Endothelial cell of umbilical vein (primary cell): ENCODE results near the gene RABL3. TPM values are rescaled to one million over a fixed set of nuclear protein-coding genes. Genes with fewer than 3 reads are reported as not detected.

Experiments
- BruUV-seq: library from RNA; stranded (reverse); fragments of 400-500 nt; replicated peaks from 2 replicates; lab custom pipeline; 2021; lab: Mats Ljungman, UMichigan
- CTCF ChIA-PET: fragments of 300-600, 350-600 bp; sonication (Branson Sonifier 250); formaldehyde crosslinking; loops from one replicate; lab custom pipeline; 2021; ENCODE audit warnings: antibody characterized with exemption, inconsistent platforms; lab: Charles Lee
- POLR2A ChIA-PET: fragments of 300-600, 350-600 bp; sonication (Branson Sonifier 250); formaldehyde crosslinking; loops from one replicate; lab custom pipeline; 2021; ENCODE audit warnings: antibody characterized with exemption, inconsistent platforms; lab: Charles Lee
- DNase-seq: peaks from one replicate; pipeline ENCODE4 v3.0.0-alpha.2; 2011; ENCODE audit warnings: low read depth, low spot score
- FAIRE-seq: peaks from 2 replicates; lab custom pipeline; 2011; peaks lifted over from hg19 to GRCh38; lab: Jason Lieb, UNC
- H2AFZ ChIP-seq: 2 replicates; pipeline ENCODE4 v1.6.0; 2012; ENCODE audit warnings: low read depth, low read length, control low read depth, inconsistent platforms
- H3K27ac ChIP-seq: 2 replicates; pipeline ENCODE4 v1.5.1; 2011; ENCODE audit warnings: low read depth, mild to moderate bottlenecking, control low read depth, low read length, moderate library complexity; ENCODE audit not compliant: insufficient read depth
- H3K27me3 ChIP-seq, 2 experiments: 2 replicates each; pipeline versions ENCODE4 v1.6.0 to v1.6.1; 2011; ENCODE audit warnings: low read length in 2 of 2, mixed read lengths in 1 of 2; ENCODE audit not compliant: control insufficient read depth in 2 of 2, insufficient read depth in 2 of 2
- H3K36me3 ChIP-seq, 2 experiments: 2 replicates in 1 of 2; 3 replicates in 1 of 2; pipeline ENCODE4 v1.5.1; 2011; ENCODE audit warnings: low read length in 2 of 2, mild to moderate bottlenecking in 1 of 2, moderate library complexity in 1 of 2; ENCODE audit not compliant: control insufficient read depth in 2 of 2, insufficient read depth in 2 of 2; ENCODE audit errors: extremely low read depth in 1 of 2
- H3K4me1 ChIP-seq: 3 replicates; pipeline ENCODE4 v1.5.1; 2011; ENCODE audit warnings: mild to moderate bottlenecking, low read length; ENCODE audit not compliant: control insufficient read depth, insufficient read depth; ENCODE audit errors: extremely low read depth
- H3K4me2 ChIP-seq: 2 replicates; pipeline ENCODE4 v1.6.1; 2011; ENCODE audit warnings: low read length, control low read depth, mixed read lengths; ENCODE audit not compliant: insufficient read depth
- H3K4me3 ChIP-seq, 3 experiments: fragments of 200-600 bp in 1 of 3; sonication (generic), shearing (Covaris generic) in 1 of 3; replicated peaks in 1 of 3; 2 replicates each; pipeline ENCODE4 v1.5.1; 2011 to 2016; ENCODE audit warnings: control low read depth in 3 of 3, low read length in 3 of 3, mild to moderate bottlenecking in 2 of 3, inconsistent platforms in 1 of 3, low read depth in 1 of 3, moderate library complexity in 1 of 3; ENCODE audit not compliant: insufficient read depth in 1 of 3
- H3K79me2 ChIP-seq: 2 replicates; pipeline ENCODE4 v1.6.0; 2012; ENCODE audit warnings: low read length, inconsistent platforms; ENCODE audit not compliant: control insufficient read depth, insufficient read depth
- H3K9ac ChIP-seq: replicated peaks from 2 replicates; pipeline ENCODE3; 2011; ENCODE audit warnings: low read length, control low read depth; ENCODE audit not compliant: insufficient read depth; ENCODE audit errors: extremely low read depth
- H3K9me1 ChIP-seq: replicated peaks from 3 replicates; pipeline ENCODE4 v1.6.0; 2011; ENCODE audit warnings: mild to moderate bottlenecking, low read length; ENCODE audit not compliant: control insufficient read depth, insufficient read depth; ENCODE audit errors: extremely low read depth
- H3K9me3 ChIP-seq: replicated peaks from 2 replicates; pipeline ENCODE4 v1.5.1; 2012; ENCODE audit warnings: low read length, inconsistent platforms; ENCODE audit not compliant: control insufficient read depth, insufficient read depth
- H4K20me1 ChIP-seq: replicated peaks from 2 replicates; pipeline ENCODE3; 2011; ENCODE audit warnings: mild to moderate bottlenecking, low read length; ENCODE audit not compliant: control insufficient read depth, insufficient read depth; ENCODE audit errors: extremely low read depth
- EZH2 ChIP-seq: IDR thresholded peaks from 2 replicates; pipeline ENCODE4 v1.6.1; 2012; ENCODE audit warnings: borderline replicate concordance, low read depth, mild to moderate bottlenecking, moderate library complexity, low read length, inconsistent platforms; ENCODE audit not compliant: severe bottlenecking
- FOS ChIP-seq: IDR thresholded peaks from 2 replicates; pipeline ENCODE4 v1.6.1; 2011; ENCODE audit warnings: mild to moderate bottlenecking, low read length, moderate library complexity, borderline replicate concordance; ENCODE audit not compliant: insufficient read depth
- GATA2 ChIP-seq: IDR thresholded peaks from 2 replicates; pipeline ENCODE4 v1.7.0; 2011; ENCODE audit warnings: low read depth, mild to moderate bottlenecking, moderate library complexity, mixed read lengths, low read length; ENCODE audit not compliant: insufficient read length, insufficient read depth
- JUN ChIP-seq: IDR thresholded peaks from 2 replicates; pipeline ENCODE4 v1.6.1; 2011; ENCODE audit warnings: borderline replicate concordance, low read depth; ENCODE audit not compliant: insufficient read length, insufficient read depth
- MYC ChIP-seq: IDR thresholded peaks from one replicate; pipeline ENCODE4 v1.6.1; 2011; ENCODE audit warnings: mild to moderate bottlenecking, low read depth, low read length
- POLR2A ChIP-seq: IDR thresholded peaks from 2 replicates; pipeline ENCODE4 v1.6.1; 2012; ENCODE audit warnings: low read depth, mild to moderate bottlenecking, control low read depth, low read length
- POLR2AphosphoS5 ChIP-seq: IDR thresholded peaks from 2 replicates; pipeline ENCODE4 v1.6.1; 2012; ENCODE audit warnings: low read depth, mild to moderate bottlenecking, control low read depth, low read length, moderate library complexity; ENCODE audit not compliant: insufficient read depth
- dilution Hi-C: fragments of 300-500 bp; cut with MboI; formaldehyde crosslinking; loops from one replicate; pipeline ENCODE4 v1.15.0; 2019; ENCODE audit warnings: low sequenced_read_pairs; ENCODE audit not compliant: extremely low pct_ligation_motif_present
- intact Hi-C: fragments of 100-400 bp; cut with micrococcal nuclease; formaldehyde crosslinking; loops from one replicate; pipeline ENCODE4 v1.10.0; 2022
- polyA plus RNA-seq, 4 experiments: library from polyadenylated mRNA; depleted of rRNA in 3 of 4; stranded (reverse) in 3 of 4; unstranded in 1 of 4; fragments of >200 nt; gene quantifications; 2 replicates each; pipeline versions ENCODE4 v1.2.1 to v1.2.3, GENCODE V29; 2011 to 2012; ENCODE audit warnings: missing spikeins in 1 of 4
- total RNA-seq: library from RNA; stranded (reverse); gene quantifications from 2 replicates; pipeline ENCODE4 v1.2.3, GENCODE V29; 2021
- TF ChIP-seq, protein P1 (sequence below), 2 donors: IDR thresholded peaks; 1 replicate in 1 of 2; 2 replicates in 1 of 2; pipeline ENCODE4 v1.5.1; 2011; ENCODE audit warnings: low read length in 2 of 2, mild to moderate bottlenecking in 2 of 2, moderate library complexity in 2 of 2, control low read depth in 1 of 2, inconsistent platforms in 1 of 2, low read depth in 1 of 2; ENCODE audit not compliant: insufficient read depth in 1 of 2; ENCODE audit errors: extremely low read depth in 1 of 2
- TF ChIP-seq, protein P2 (sequence below): IDR thresholded peaks from 2 replicates; pipeline ENCODE4 v1.6.1; 2011; ENCODE audit not compliant: insufficient read depth, insufficient read length

The RABL3 gene
- total and polyA plus RNA-seq, 2 donors (not counting 3 experiments of a cell fraction or from before 2014, with no cell fraction given), result 4.3 to 24.9 TPM

DNA sequence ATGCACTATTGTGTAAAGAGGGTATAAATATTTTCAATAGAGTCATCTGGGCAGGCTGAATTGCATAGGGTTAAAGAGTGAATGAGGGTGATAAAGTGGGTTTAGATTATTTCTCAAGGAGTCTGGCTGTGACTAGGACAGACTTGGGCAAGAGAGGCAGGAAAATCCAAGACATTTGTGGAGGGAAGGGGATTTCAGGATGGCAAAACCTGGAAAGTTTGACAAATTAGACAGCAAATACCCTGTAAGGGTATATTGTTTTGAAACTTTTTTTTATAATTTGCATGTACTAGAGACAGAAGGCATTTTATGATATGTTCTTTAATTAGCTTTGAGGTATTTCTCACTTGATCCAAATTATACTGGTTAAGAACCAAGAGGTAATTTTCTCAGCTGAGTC is 77.4 kb downstream of the RABL3 start:
- H3K9me3 ChIP-seq, result no peaks in the 10 kb centered on the region
- H3K4me1 ChIP-seq, result no peaks in the 10 kb centered on the region
- H3K9ac ChIP-seq, result no peak overlapping the region
- no peaks in the 10 kb centered on the region for H3K36me3 ChIP-seq
- dilution Hi-C loops, result no loop called here
- no peak overlapping the region for H3K4me2 ChIP-seq
- no peak overlapping the region for H2AFZ ChIP-seq
- intact Hi-C loops, result no loop called here
- POLR2A ChIA-PET, result no interaction called here
- DNase-seq (no peak), FAIRE-seq (no peak)
- BruUV-seq, result no TSS peak
- H4K20me1 ChIP-seq, result no peaks in the 10 kb centered on the region
- no peaks in the 10 kb centered on the region for H3K79me2 ChIP-seq
- no peaks in the 10 kb centered on the region for H3K27me3 ChIP-seq
- H3K4me3 ChIP-seq, result no peak overlapping the region
- no peak overlapping the region for H3K27ac ChIP-seq
- TF ChIP-seq GATA2 (no peak), FOS (no peak), EZH2 (no peak), POLR2A (no peak), MYC (no peak), JUN (no peak), POLR2AphosphoS5 (no peak)
- TF ChIP-seq, protein P1, sequence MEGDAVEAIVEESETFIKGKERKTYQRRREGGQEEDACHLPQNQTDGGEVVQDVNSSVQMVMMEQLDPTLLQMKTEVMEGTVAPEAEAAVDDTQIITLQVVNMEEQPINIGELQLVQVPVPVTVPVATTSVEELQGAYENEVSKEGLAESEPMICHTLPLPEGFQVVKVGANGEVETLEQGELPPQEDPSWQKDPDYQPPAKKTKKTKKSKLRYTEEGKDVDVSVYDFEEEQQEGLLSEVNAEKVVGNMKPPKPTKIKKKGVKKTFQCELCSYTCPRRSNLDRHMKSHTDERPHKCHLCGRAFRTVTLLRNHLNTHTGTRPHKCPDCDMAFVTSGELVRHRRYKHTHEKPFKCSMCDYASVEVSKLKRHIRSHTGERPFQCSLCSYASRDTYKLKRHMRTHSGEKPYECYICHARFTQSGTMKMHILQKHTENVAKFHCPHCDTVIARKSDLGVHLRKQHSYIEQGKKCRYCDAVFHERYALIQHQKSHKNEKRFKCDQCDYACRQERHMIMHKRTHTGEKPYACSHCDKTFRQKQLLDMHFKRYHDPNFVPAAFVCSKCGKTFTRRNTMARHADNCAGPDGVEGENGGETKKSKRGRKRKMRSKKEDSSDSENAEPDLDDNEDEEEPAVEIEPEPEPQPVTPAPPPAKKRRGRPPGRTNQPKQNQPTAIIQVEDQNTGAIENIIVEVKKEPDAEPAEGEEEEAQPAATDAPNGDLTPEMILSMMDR (IDR thresholded peaks at IDR 0.05; ENCODE audit: extremely low read depth in 1 of 2, insufficient read depth in 1 of 2, low read depth in 1 of 2, low read length in 2 of 2), result no peak
- TF ChIP-seq, protein P2, sequence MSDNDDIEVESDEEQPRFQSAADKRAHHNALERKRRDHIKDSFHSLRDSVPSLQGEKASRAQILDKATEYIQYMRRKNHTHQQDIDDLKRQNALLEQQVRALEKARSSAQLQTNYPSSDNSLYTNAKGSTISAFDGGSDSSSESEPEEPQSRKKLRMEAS, result no peak
- no peaks in the 10 kb centered on the region for H3K9me1 ChIP-seq
- CTCF ChIA-PET, result no interaction called here
